AG04449 (cell line): ENCODE data around the gene SLC39A6.

Experiments used
- CTCF ChIA-PET: fragments of 350-600 bp; formaldehyde crosslinking; extraction: SDS; loops from one replicate; lab custom pipeline; 2021; ENCODE audit warnings: antibody characterized with exemption; lab: Yijun Ruan, JAX
- POLR2A ChIA-PET: fragments of 400-600, 350-600 bp; formaldehyde crosslinking; extraction: SDS; loops from one replicate; lab custom pipeline; 2020; ENCODE audit warnings: antibody characterized with exemption, inconsistent platforms; lab: Yijun Ruan, JAX
- DNase-seq: peaks from one replicate; pipeline ENCODE4 v3.0.0-alpha.2; 2010; ENCODE audit warnings: low read depth, low spot score
- H3K4me3 ChIP-seq: 2 replicates; pipeline ENCODE4 v1.5.1; 2011; ENCODE audit warnings: low read depth, mild to moderate bottlenecking, control low read depth, low read length
- CTCF ChIP-seq: IDR thresholded peaks from one replicate; pipeline ENCODE4 v1.5.1; 2011; ENCODE audit warnings: mild to moderate bottlenecking, moderate library complexity, low read length, control low read depth, inconsistent platforms; ENCODE audit not compliant: insufficient read depth; ENCODE audit errors: missing control alignments

SLC39A6 gene

GRCh38 chr18:36167692-36168218, 38.6 kb upstream of the SLC39A6 start:
- ChIA-PET POLR2A (no interaction called here), CTCF (no interaction called here)
- no peak overlapping the region for H3K4me3 ChIP-seq
- no peak for TF ChIP-seq CTCF
- no peak for DNase-seq

GRCh38 chr18:36162981-36163380, 33.8 kb upstream of the SLC39A6 start:
- ChIA-PET POLR2A (no interaction called here), CTCF (interaction anchor here (0.9 kb wide), 1 partner anchor 33 kb away, joined by 3 read pairs; the partner anchor contains the start of gene ELP2)
- H3K4me3 ChIP-seq = no peak overlapping the region
- no peak for DNase-seq
- no peak for TF ChIP-seq CTCF

GRCh38 chr18:36160959-36161371, 31.8 kb upstream of the SLC39A6 start:
- no peak for TF ChIP-seq CTCF
- no peak for DNase-seq
- CTCF ChIA-PET = no interaction called here
- no peak overlapping the region for H3K4me3 ChIP-seq
- POLR2A ChIA-PET = interaction anchor here (0.6 kb wide), 1 partner anchor 10 kb away, joined by 4 read pairs; no protein-coding TSS in a partner anchor

GRCh38 chr18:36158266-36158867, 29.2 kb upstream of the SLC39A6 start:
- POLR2A ChIA-PET = interaction anchor here (1.0 kb wide), 1 partner anchor 53 kb away, joined by 3 read pairs; no protein-coding TSS in a partner anchor
- DNase-seq = peak; percentile 55
- H3K4me3 ChIP-seq = no peak overlapping the region
- no peak for TF ChIP-seq CTCF
- CTCF ChIA-PET = interaction anchor here (1.1 to 1.2 kb wide), 3 partner anchors 9 to 414 kb away, joined by 3 read pairs; no protein-coding TSS in a partner anchor

GRCh38 chr18:36157441-36157840, 28.3 kb upstream of the SLC39A6 start:
- ChIA-PET CTCF (interaction anchor here (0.8 to 1.2 kb wide), 3 partner anchors 10 to 415 kb away, joined by 3 read pairs; no protein-coding TSS in a partner anchor), POLR2A (no interaction called here)
- H3K4me3 ChIP-seq = no peak overlapping the region
- DNase-seq = no peak
- no peak for TF ChIP-seq CTCF

- DNase-seq = no peak
- no peak for TF ChIP-seq CTCF
- CTCF ChIA-PET = interaction anchor here (1.1 to 1.8 kb wide), 2 partner anchors 26 to 128 kb away, joined by 3 to 7 read pairs; partner anchors contain the start of genes ELP2 and SLC39A6
- POLR2A ChIA-PET = interaction anchor here (0.7 kb wide), 1 partner anchor 139 kb away, joined by 3 read pairs; no protein-coding TSS in a partner anchor
- no peak overlapping the region for H3K4me3 ChIP-seq
These were observed 27.0 kb upstream of the SLC39A6 start for GRCh38 chr18:36155851-36156757.
